Body of pancreas (tissue), 4 donors: ENCODE measurements around the gene TTC38. TPM values are rescaled to one million over a fixed set of nuclear protein-coding genes. Genes with fewer than 3 reads are reported as not detected.

Experiments
- ATAC-seq: fragments of 150-250 bp; one replicate; pipeline ENCODE4 v1.9.1; 2016
- DNase-seq, 4 donors: peaks; one replicate each; pipeline ENCODE4 v3.0.0-alpha.2; 2019
- H3K27ac ChIP-seq, 4 donors: fragments of 200-600 bp; sonication (generic); 1 replicate in 3 of 4; 2 replicates in 1 of 4; pipeline versions ENCODE4 v1.5.1 to v1.6.1; 2016 to 2019; ENCODE audit warnings: mild to moderate bottlenecking in 1 of 4, mixed read lengths in 1 of 4, moderate library complexity in 1 of 4
- H3K27me3 ChIP-seq, 2 donors: fragments of 200-600 bp; sonication (generic); one replicate each; pipeline ENCODE4 v1.6.0; 2016; ENCODE audit warnings: mild to moderate bottlenecking in 1 of 2
- H3K36me3 ChIP-seq, 2 donors: fragments of 200-600 bp; sonication (generic); replicated peaks in 1 of 2; 2 replicates each; pipeline ENCODE4 v1.5.1; 2016; ENCODE audit warnings: low read depth in 2 of 2; ENCODE audit not compliant: insufficient read depth in 1 of 2
- H3K4me1 ChIP-seq: fragments of 200-600 bp; sonication (generic); one replicate; pipeline ENCODE4 v1.6.0; 2016
- H3K4me3 ChIP-seq, 2 donors: fragments of 200-600 bp; sonication (generic); 1 replicate in 1 of 2; 2 replicates in 1 of 2; pipeline ENCODE4 v1.5.1; 2016 to 2019
- H3K9me3 ChIP-seq, 3 donors: fragments of 200-600 bp; sonication (generic); 1 replicate in 2 of 3; 2 replicates in 1 of 3; pipeline ENCODE4 v1.5.1; 2016
- CTCF ChIP-seq, 7 experiments: fragments of 450-650 bp in 4 of 7; fragments of 200-600 bp in 3 of 7; sonication (generic) in 3 of 7; IDR thresholded peaks; one replicate each; pipeline ENCODE4 v1.5.1; 2016 to 2019; ENCODE audit warnings: antibody characterized with exemption in 7 of 7
- POLR2A ChIP-seq, 3 donors: fragments of 450-650 bp; IDR thresholded peaks; one replicate each; pipeline ENCODE4 v1.6.1; 2016; ENCODE audit warnings: antibody characterized with exemption in 3 of 3, mild to moderate bottlenecking in 2 of 3
- WGBS, 2 donors: methylation state at CpG; one replicate each; pipeline ENCODE4 v1.1.5; 2017; 5-methylcytosine and 5-hydroxymethylcytosine counted together
- intact Hi-C: fragments of 100-400 bp; cut with DNase I; formaldehyde crosslinking; loops from one replicate; pipeline ENCODE4 v1.15.1; 2023
- total RNA-seq, 2 donors: library from RNA; depleted of rRNA; stranded (reverse); fragments of >200 nt; gene quantifications; one replicate each; pipeline ENCODE4 v1.1.0, GENCODE V29; 2016

The TTC38 gene
- total RNA-seq, 2 donors from 2014 or later, result 38.4 to 113 TPM

GRCh38 chr22:46224898-46225290 lies 42.9 kb upstream of the TTC38 start:
- WGBS, 2 donors, result 82 to 84% methylated on average over 10 of the region's 10 CpGs
- DNase-seq (no peak), ATAC-seq (no peak)
- intact Hi-C loops, result no loop called here
- no peak for TF ChIP-seq CTCF (IDR thresholded peaks at IDR 0.05)
- TF ChIP-seq POLR2A (IDR thresholded peaks at IDR 0.05), result no peak
- no peaks in the 10 kb centered on the region for H3K4me1 ChIP-seq
- no peak overlapping the region for H3K27ac ChIP-seq
- no peaks in the 10 kb centered on the region for H3K9me3 ChIP-seq
- H3K36me3 ChIP-seq, result peaks cover 0 to 10% of the 10 kb centered on the region in 2 donors
- no peaks in the 10 kb centered on the region for H3K27me3 ChIP-seq
- no peak overlapping the region for H3K4me3 ChIP-seq

GRCh38 chr22:46225631-46226030 lies 42.2 kb upstream of the TTC38 start:
- H3K9me3 ChIP-seq, result no peaks in the 10 kb centered on the region
- intact Hi-C loops, result no loop called here
- TF ChIP-seq CTCF (IDR thresholded peaks at IDR 0.05) (no peak), POLR2A (IDR thresholded peaks at IDR 0.05) (no peak)
- no peak overlapping the region for H3K27ac ChIP-seq
- no peaks in the 10 kb centered on the region for H3K4me1 ChIP-seq
- H3K4me3 ChIP-seq, result no peak overlapping the region
- no peak for ATAC-seq
- 89 to 91% methylated on average over 7 of the region's 7 CpGs for WGBS, 2 donors
- H3K27me3 ChIP-seq, result no peaks in the 10 kb centered on the region
- DNase-seq, result no peak
- peaks cover 0 to 10% of the 10 kb centered on the region in 2 donors for H3K36me3 ChIP-seq

- H3K36me3 ChIP-seq, result peaks cover 0 to 3% of the 10 kb centered on the region in 2 donors
- DNase-seq (no peak), ATAC-seq (no peak)
- no peaks in the 10 kb centered on the region for H3K4me1 ChIP-seq
- no peak for TF ChIP-seq CTCF (IDR thresholded peaks at IDR 0.05)
- no peak for TF ChIP-seq POLR2A (IDR thresholded peaks at IDR 0.05)
- intact Hi-C loops, result no loop called here
- H3K4me3 ChIP-seq, result no peak overlapping the region
- no peaks in the 10 kb centered on the region for H3K9me3 ChIP-seq
- WGBS, 2 donors, result 91 to 93% methylated on average over 7 of the region's 7 CpGs
- H3K27ac ChIP-seq, result no peak overlapping the region
- H3K27me3 ChIP-seq, result no peaks in the 10 kb centered on the region
Observed at GRCh38 chr22:46226577-46226976, 41.2 kb upstream of the TTC38 start.

GRCh38 chr22:46229701-46230100 lies 38.1 kb upstream of the TTC38 start:
- Histone ChIP-seq H3K36me3 (peaks cover 0 to 3% of the 10 kb centered on the region in 2 donors), H3K4me3 (no peak overlapping the region), H3K27ac (no peak overlapping the region), H3K9me3 (no peaks in the 10 kb centered on the region), H3K27me3 (no peaks in the 10 kb centered on the region), H3K4me1 (peaks cover 9% of the 10 kb centered on the region)
- no peak for DNase-seq
- 91 to 99% methylated on average over 3 to 8 of the region's 8 CpGs for WGBS, 2 donors
- no peak for ATAC-seq
- intact Hi-C loops, result no loop called here
- TF ChIP-seq POLR2A (IDR thresholded peaks at IDR 0.05) (no peak), CTCF (IDR thresholded peaks at IDR 0.05) (no peak)

- Histone ChIP-seq H3K9me3 (no peaks in the 10 kb centered on the region), H3K4me3 (no peak overlapping the region), H3K27ac (no peak overlapping the region), H3K36me3 (peaks cover 0 to 3% of the 10 kb centered on the region in 2 donors), H3K4me1 (peaks cover 9% of the 10 kb centered on the region), H3K27me3 (no peaks in the 10 kb centered on the region)
- intact Hi-C loops, result no loop called here
- WGBS, 2 donors, result 90% methylated on average over 12 to 13 of the region's 13 CpGs
- no peak for TF ChIP-seq POLR2A (IDR thresholded peaks at IDR 0.05)
- ATAC-seq (no peak), DNase-seq (no peak)
Observed at GRCh38 chr22:46230262-46230901, 37.4 kb upstream of the TTC38 start.
